HEK293 (cell line): ENCODE data around the gene PUS7.
A peak's percentile ranks its signal among the peaks of the same experiment; 100 is the strongest.

ENCODE experiments used
- EGR2 ChIP-seq: fragments of 450-650 bp; formaldehyde crosslinking; IDR thresholded peaks from 2 replicates; pipeline ENCODE4 v1.5.1; 2016; ENCODE audit warnings: low read depth, missing biosample characterization, missing genetic modification characterization
- GLI2 ChIP-seq: fragments of 450-650 bp; formaldehyde crosslinking; IDR thresholded peaks from 2 replicates; pipeline ENCODE4; 2017; ENCODE audit warnings: missing biosample characterization, missing genetic modification characterization, low read depth, borderline replicate concordance
- HOXA7 ChIP-seq: sonication (generic); formaldehyde crosslinking; IDR thresholded peaks from 2 replicates; pipeline ENCODE4 v1.8.1; 2022; ENCODE audit warnings: missing genetic modification reagents, borderline replicate concordance
- HOXD13 ChIP-seq: sonication (generic); formaldehyde crosslinking; IDR thresholded peaks from 2 replicates; pipeline ENCODE4 v1.8.0; 2022; ENCODE audit warnings: missing genetic modification reagents, borderline replicate concordance
- KLF7 ChIP-seq: fragments of 450-650 bp; formaldehyde crosslinking; IDR thresholded peaks from 2 replicates; pipeline ENCODE4 v1.5.1; 2016; ENCODE audit warnings: missing biosample characterization, missing genetic modification characterization, borderline replicate concordance
- KLF8 ChIP-seq: fragments of 450-650 bp; formaldehyde crosslinking; IDR thresholded peaks from 2 replicates; pipeline ENCODE4 v1.5.1; 2016; ENCODE audit warnings: missing biosample characterization, missing genetic modification characterization
- OVOL3 ChIP-seq: fragments of 450-650 bp; formaldehyde crosslinking; IDR thresholded peaks from 2 replicates; pipeline ENCODE4 v1.5.1; 2016; ENCODE audit warnings: missing biosample characterization, missing genetic modification characterization
- SP7 ChIP-seq: fragments of 450-650 bp; formaldehyde crosslinking; IDR thresholded peaks from 2 replicates; pipeline ENCODE4 v1.5.1; 2016; ENCODE audit warnings: missing biosample characterization, missing genetic modification characterization
- ZBTB1 ChIP-seq: fragments of 450-650 bp; formaldehyde crosslinking; IDR thresholded peaks from 2 replicates; pipeline ENCODE4 v1.5.1; 2016; ENCODE audit warnings: missing biosample characterization, missing genetic modification characterization
- ZNF10 ChIP-seq: fragments of 450-650 bp; formaldehyde crosslinking; IDR thresholded peaks from 2 replicates; pipeline ENCODE4 v1.5.1; 2017; ENCODE audit warnings: missing biosample characterization, missing genetic modification characterization
- ZNF112 ChIP-seq: fragments of 450-650 bp; formaldehyde crosslinking; IDR thresholded peaks from 2 replicates; pipeline ENCODE4 v1.5.0; 2017; ENCODE audit warnings: missing biosample characterization, missing genetic modification characterization
- ZNF132 ChIP-seq: fragments of 450-650 bp; formaldehyde crosslinking; IDR thresholded peaks from 2 replicates; pipeline ENCODE4 v1.5.1; 2017; ENCODE audit warnings: missing biosample characterization, missing genetic modification characterization, borderline replicate concordance
- ZNF138 ChIP-seq: fragments of 450-650 bp; formaldehyde crosslinking; IDR thresholded peaks from 2 replicates; pipeline ENCODE4 v1.5.1; 2016; ENCODE audit warnings: missing biosample characterization, missing genetic modification characterization, borderline replicate concordance
- ZNF157 ChIP-seq: fragments of 450-650 bp; formaldehyde crosslinking; IDR thresholded peaks from 2 replicates; pipeline ENCODE4 v1.5.1; 2016; ENCODE audit warnings: missing biosample characterization, missing genetic modification characterization
- ZNF174 ChIP-seq: fragments of 450-650 bp; formaldehyde crosslinking; IDR thresholded peaks from 2 replicates; pipeline ENCODE4 v1.5.0; 2017; ENCODE audit warnings: missing biosample characterization, mild to moderate bottlenecking, missing genetic modification characterization
- ZNF184 ChIP-seq: fragments of 450-650 bp; IDR thresholded peaks from 2 replicates; pipeline ENCODE4 v1.5.1; 2018; ENCODE audit warnings: missing biosample characterization, mild to moderate bottlenecking, missing genetic modification characterization
- ZNF202 ChIP-seq: fragments of 450-650 bp; formaldehyde crosslinking; IDR thresholded peaks from 2 replicates; pipeline ENCODE4 v1.5.1; 2016; ENCODE audit warnings: missing biosample characterization, missing genetic modification characterization, borderline replicate concordance
- ZNF223 ChIP-seq: fragments of 450-650 bp; formaldehyde crosslinking; IDR thresholded peaks from 2 replicates; pipeline ENCODE4 v1.5.1; 2016; ENCODE audit warnings: missing biosample characterization, missing genetic modification characterization
- ZNF23 ChIP-seq: fragments of 450-650 bp; formaldehyde crosslinking; IDR thresholded peaks from 2 replicates; pipeline ENCODE4 v1.5.1; 2016; ENCODE audit warnings: missing biosample characterization, missing genetic modification characterization, borderline replicate concordance
- ZNF24 ChIP-seq: fragments of 450-650 bp; formaldehyde crosslinking; IDR thresholded peaks from 2 replicates; pipeline ENCODE4 v1.5.1; 2016; ENCODE audit warnings: missing biosample characterization, missing genetic modification characterization
- ZNF394 ChIP-seq: fragments of 450-650 bp; formaldehyde crosslinking; IDR thresholded peaks from 2 replicates; pipeline ENCODE4 v1.5.1; 2016; ENCODE audit warnings: missing biosample characterization, missing genetic modification characterization, mild to moderate bottlenecking, moderate library complexity, borderline replicate concordance
- ZNF473 ChIP-seq: fragments of 450-650 bp; formaldehyde crosslinking; IDR thresholded peaks from 2 replicates; pipeline ENCODE4 v1.5.1; 2017; ENCODE audit warnings: missing biosample characterization, missing genetic modification characterization
- ZNF548 ChIP-seq: fragments of 450-650 bp; formaldehyde crosslinking; IDR thresholded peaks from 2 replicates; pipeline ENCODE4 v1.5.1; 2016; ENCODE audit warnings: missing biosample characterization, missing genetic modification characterization
- ZNF571 ChIP-seq: fragments of 450-650 bp; formaldehyde crosslinking; IDR thresholded peaks from 2 replicates; pipeline ENCODE4 v1.5.0; 2017; ENCODE audit warnings: missing biosample characterization, missing genetic modification characterization
- ZNF585B ChIP-seq: fragments of 450-650 bp; formaldehyde crosslinking; IDR thresholded peaks from 2 replicates; pipeline ENCODE4 v1.5.1; 2016; ENCODE audit warnings: missing biosample characterization, missing genetic modification characterization
- ZNF654 ChIP-seq: fragments of 450-650 bp; formaldehyde crosslinking; IDR thresholded peaks from 2 replicates; pipeline ENCODE4 v1.5.1; 2016; ENCODE audit warnings: low read depth, missing biosample characterization, missing genetic modification characterization
- ZNF658 ChIP-seq: fragments of 450-650 bp; formaldehyde crosslinking; IDR thresholded peaks from 2 replicates; pipeline ENCODE4; 2016; ENCODE audit warnings: missing biosample characterization, missing genetic modification characterization
- ZNF670 ChIP-seq: fragments of 450-650 bp; formaldehyde crosslinking; IDR thresholded peaks from 2 replicates; pipeline ENCODE4 v1.5.1; 2016; ENCODE audit warnings: missing biosample characterization, missing genetic modification characterization, low read depth
- ZSCAN23 ChIP-seq: fragments of 450-650 bp; formaldehyde crosslinking; IDR thresholded peaks from 2 replicates; pipeline ENCODE4 v1.5.1; 2016; ENCODE audit warnings: missing biosample characterization, missing genetic modification characterization
- ZSCAN30 ChIP-seq: fragments of 450-650 bp; IDR thresholded peaks from 2 replicates; pipeline ENCODE4 v1.5.1; 2018; ENCODE audit warnings: missing biosample characterization, mild to moderate bottlenecking, missing genetic modification characterization, moderate library complexity
- ZXDB ChIP-seq: fragments of 450-650 bp; formaldehyde crosslinking; IDR thresholded peaks from 2 replicates; pipeline ENCODE4 v1.5.1; 2016; ENCODE audit warnings: missing biosample characterization, missing genetic modification characterization
- TF ChIP-seq, protein P1 (sequence below): fragments of 450-650 bp; formaldehyde crosslinking; IDR thresholded peaks from 2 replicates; pipeline ENCODE4 v1.5.1; 2017; ENCODE audit warnings: missing biosample characterization, missing genetic modification characterization
- TF ChIP-seq, protein P2 (sequence below): fragments of 450-650 bp; formaldehyde crosslinking; IDR thresholded peaks from 2 replicates; pipeline ENCODE4 v1.5.1; 2017; ENCODE audit warnings: missing biosample characterization, missing genetic modification characterization
- TF ChIP-seq, protein P3 (sequence below): fragments of 450-650 bp; formaldehyde crosslinking; IDR thresholded peaks from 2 replicates; pipeline ENCODE4 v1.5.1; 2016; ENCODE audit warnings: missing biosample characterization, missing genetic modification characterization, low read depth
- TF ChIP-seq, protein P4 (sequence below): fragments of 450-650 bp; formaldehyde crosslinking; IDR thresholded peaks from 2 replicates; pipeline ENCODE4 v1.5.1; 2016; ENCODE audit warnings: missing biosample characterization, missing genetic modification characterization, borderline replicate concordance

PUS7 gene

DNA sequence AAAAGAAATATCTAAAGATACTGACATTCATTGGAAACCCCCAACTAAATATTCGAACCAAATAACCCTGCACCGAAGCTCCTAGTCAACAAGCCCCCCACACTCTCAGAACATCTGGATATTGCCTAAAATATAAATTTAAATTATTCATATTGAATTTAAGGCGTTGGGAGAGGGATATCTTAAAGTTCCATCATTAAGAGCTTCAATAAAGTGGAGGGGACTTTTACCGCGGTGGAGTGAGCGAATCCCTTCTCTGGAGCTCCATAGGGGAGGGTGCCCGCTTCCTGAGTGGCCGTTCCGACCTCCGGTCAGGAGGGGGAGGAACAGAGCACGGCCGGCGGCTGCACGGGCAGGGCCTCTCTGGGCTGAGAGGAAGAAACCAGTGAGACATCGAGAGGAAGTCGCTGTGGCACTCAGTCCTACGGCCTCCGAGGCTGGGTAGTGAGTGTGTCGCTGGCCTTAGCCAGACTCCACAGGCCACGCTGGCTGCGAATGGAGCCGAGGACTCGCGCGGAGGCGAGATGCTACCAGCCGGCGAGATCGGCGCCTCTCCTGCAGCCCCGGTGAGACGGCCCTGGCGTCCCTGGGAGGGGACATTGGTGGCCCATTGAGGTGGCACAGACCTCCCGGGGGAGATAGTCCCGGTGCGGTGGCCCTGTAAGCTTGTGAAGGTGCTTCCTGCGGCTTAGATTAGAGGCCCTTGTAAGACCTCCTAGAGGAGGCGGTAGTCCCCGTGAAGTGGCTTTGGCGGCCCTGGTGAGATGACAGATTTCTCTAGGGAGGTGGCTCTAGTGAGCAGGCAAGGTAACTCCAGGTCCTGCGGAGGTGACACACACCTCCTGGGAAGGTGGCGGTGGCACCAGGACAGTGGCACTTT lies 10.0 kb upstream of the PUS7 start, which contains the start of gene RINT1 (continued):
- TF ChIP-seq ZNF138 (tag by site-specific recombination) (no peak), KLF7 (no peak), ZNF571 (tag by site-specific recombination) (no peak), ZNF548 (tag by site-specific recombination) (no peak), ZNF132 (tag by site-specific recombination) (no peak), ZNF202 (tag by site-specific recombination) (no peak), ZNF157 (no peak), GLI2 (tag by site-specific recombination) (no peak), ZBTB1 (tag by site-specific recombination) (no peak), HOXA7 (CRISPR knock-in tag) (no peak), ZNF394 (tag by site-specific recombination) (peak; percentile 81), ZNF670 (no peak), ZNF184 (tag by site-specific recombination) (no peak), OVOL3 (0 out of 2 replicates have a peak, but pooled peaks have one; percentile 6), ZNF585B (0 out of 2 replicates have a peak, but pooled peaks have one; percentile 6), ZNF112 (tag by site-specific recombination) (no peak), ZNF174 (tag by site-specific recombination) (no peak), SP7 (tag by site-specific recombination) (peak; percentile 85), HOXD13 (no peak), ZNF658 (tag by site-specific recombination) (no peak), ZNF24 (tag by site-specific recombination) (peak; percentile 68; the same call in 1 of the 2 replicates), ZSCAN23 (tag by site-specific recombination) (no peak), ZNF473 (no peak), ZNF223 (no peak), ZNF10 (tag by site-specific recombination) (no peak), ZNF654 (tag by site-specific recombination) (peak; percentile 61), EGR2 (tag by site-specific recombination) (no peak), ZNF23 (tag by site-specific recombination) (no peak), KLF8 (no peak), ZSCAN30 (tag by site-specific recombination) (peak; percentile 92), ZXDB (peak; percentile 88)
- TF ChIP-seq, protein P1, sequence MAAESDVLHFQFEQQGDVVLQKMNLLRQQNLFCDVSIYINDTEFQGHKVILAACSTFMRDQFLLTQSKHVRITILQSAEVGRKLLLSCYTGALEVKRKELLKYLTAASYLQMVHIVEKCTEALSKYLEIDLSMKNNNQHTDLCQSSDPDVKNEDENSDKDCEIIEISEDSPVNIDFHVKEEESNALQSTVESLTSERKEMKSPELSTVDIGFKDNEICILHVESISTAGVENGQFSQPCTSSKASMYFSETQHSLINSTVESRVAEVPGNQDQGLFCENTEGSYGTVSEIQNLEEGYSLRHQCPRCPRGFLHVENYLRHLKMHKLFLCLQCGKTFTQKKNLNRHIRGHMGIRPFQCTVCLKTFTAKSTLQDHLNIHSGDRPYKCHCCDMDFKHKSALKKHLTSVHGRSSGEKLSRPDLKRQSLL: no peak
- TF ChIP-seq, protein P2, sequence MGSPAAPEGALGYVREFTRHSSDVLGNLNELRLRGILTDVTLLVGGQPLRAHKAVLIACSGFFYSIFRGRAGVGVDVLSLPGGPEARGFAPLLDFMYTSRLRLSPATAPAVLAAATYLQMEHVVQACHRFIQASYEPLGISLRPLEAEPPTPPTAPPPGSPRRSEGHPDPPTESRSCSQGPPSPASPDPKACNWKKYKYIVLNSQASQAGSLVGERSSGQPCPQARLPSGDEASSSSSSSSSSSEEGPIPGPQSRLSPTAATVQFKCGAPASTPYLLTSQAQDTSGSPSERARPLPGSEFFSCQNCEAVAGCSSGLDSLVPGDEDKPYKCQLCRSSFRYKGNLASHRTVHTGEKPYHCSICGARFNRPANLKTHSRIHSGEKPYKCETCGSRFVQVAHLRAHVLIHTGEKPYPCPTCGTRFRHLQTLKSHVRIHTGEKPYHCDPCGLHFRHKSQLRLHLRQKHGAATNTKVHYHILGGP: no peak
- TF ChIP-seq, protein P3, sequence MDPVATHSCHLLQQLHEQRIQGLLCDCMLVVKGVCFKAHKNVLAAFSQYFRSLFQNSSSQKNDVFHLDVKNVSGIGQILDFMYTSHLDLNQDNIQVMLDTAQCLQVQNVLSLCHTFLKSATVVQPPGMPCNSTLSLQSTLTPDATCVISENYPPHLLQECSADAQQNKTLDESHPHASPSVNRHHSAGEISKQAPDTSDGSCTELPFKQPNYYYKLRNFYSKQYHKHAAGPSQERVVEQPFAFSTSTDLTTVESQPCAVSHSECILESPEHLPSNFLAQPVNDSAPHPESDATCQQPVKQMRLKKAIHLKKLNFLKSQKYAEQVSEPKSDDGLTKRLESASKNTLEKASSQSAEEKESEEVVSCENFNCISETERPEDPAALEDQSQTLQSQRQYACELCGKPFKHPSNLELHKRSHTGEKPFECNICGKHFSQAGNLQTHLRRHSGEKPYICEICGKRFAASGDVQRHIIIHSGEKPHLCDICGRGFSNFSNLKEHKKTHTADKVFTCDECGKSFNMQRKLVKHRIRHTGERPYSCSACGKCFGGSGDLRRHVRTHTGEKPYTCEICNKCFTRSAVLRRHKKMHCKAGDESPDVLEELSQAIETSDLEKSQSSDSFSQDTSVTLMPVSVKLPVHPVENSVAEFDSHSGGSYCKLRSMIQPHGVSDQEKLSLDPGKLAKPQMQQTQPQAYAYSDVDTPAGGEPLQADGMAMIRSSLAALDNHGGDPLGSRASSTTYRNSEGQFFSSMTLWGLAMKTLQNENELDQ (tag by site-specific recombination): no peak
- TF ChIP-seq, protein P4, sequence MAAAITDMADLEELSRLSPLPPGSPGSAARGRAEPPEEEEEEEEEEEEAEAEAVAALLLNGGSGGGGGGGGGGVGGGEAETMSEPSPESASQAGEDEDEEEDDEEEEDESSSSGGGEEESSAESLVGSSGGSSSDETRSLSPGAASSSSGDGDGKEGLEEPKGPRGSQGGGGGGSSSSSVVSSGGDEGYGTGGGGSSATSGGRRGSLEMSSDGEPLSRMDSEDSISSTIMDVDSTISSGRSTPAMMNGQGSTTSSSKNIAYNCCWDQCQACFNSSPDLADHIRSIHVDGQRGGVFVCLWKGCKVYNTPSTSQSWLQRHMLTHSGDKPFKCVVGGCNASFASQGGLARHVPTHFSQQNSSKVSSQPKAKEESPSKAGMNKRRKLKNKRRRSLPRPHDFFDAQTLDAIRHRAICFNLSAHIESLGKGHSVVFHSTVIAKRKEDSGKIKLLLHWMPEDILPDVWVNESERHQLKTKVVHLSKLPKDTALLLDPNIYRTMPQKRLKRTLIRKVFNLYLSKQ (tag by site-specific recombination): no peak
